Measurements from ENCODE around the gene CARM1.
"Not testable (repeated sequence)": the region's sequence is repeated elsewhere in the genome, so short reads cannot be mapped to it uniquely, and the experiment has no call there.

CARM1 gene

GRCh38 chr19:10872546-10873107 lies 1.3 kb downstream of the CARM1 start:
- peak; percentile 50 for DNase-seq (ENCODE audit: low spot score)

DNA sequence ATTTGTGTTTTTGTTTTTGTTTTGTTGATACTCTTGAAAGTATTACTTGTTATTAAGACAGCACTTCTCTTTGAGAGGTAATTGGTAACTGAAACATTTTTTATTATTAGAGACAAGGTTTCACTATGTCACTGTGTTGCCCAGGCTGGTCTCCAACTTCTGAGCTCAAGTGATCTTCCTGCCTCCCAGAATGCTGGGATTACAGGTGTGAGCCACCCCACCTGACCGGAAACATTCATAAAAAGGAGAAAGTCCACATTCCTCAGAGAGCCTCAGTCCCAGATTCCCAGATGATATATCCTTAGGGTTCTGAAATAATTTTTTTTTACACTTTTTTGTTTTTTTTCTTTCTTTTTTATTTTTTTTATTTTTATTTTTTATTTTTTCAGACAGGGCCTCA lies 2.7 kb downstream of the CARM1 start:
- DNase-seq (ENCODE audit: low spot score) = no peak

GRCh38 chr19:10876459-10877240 lies 5.3 kb downstream of the CARM1 start:
- no peak for DNase-seq (ENCODE audit: low spot score)

DNA sequence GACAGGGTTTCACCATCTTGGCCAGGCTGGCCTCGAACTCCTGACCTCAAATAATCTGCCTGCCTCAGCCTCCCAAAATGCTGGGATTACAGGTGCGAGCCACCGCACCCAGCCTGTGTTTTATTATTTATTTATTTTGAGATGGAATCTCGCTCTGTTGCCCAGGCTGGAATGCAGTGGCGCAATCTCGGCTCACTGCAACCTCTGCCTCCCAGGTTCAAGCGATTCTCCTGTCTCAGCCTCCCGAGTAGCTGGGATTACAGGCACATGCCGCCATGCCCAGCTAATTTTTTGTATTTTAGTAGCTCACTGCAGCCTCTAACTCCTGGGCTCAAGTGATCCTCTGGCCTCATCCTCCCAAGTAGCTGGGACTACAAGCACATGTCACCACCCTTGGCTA lies 6.3 kb downstream of the CARM1 start:
- not testable (repeated sequence) for DNase-seq (ENCODE audit: low spot score)

- peak; percentile 8 for DNase-seq (ENCODE audit: low spot score)
Observed at GRCh38 chr19:10878253-10878652, 6.9 kb downstream of the CARM1 start.

DNA sequence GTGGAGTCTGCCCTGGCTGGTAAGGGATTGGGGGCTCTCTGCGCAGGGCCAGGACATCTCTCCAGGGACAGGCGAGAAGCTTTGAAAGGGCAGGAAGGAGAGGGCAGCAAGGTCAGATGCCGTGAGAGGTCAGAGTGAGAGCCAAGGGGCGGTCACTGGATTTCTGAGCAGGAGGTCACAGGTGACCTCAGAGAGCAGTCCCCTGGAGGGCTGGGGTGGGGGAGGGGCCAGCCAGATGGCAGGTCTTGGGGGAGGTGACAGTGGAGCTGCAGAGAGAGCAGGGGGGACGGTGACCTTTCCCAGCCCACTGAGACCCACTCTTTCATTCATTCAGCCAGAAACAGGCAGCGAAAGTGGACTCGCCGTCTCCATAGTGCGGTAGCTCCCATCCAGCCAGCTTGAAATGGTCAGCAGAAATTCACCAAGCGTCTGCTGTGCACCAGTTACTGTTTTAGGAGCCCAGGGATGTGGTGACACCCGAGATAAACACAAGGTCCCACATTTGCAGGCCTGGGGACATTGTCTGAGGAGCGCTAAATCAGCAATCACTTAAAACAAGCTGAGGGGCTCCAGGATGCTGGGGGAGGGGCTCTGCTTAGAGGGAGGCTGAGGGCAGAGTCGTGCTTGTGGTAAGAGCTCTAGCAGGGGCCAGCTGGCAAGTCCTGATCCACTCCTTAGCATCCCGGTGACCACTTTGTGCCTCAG lies 10.2 kb downstream of the CARM1 start:
- DNase-seq (ENCODE audit: low spot score) = no peak

DNA sequence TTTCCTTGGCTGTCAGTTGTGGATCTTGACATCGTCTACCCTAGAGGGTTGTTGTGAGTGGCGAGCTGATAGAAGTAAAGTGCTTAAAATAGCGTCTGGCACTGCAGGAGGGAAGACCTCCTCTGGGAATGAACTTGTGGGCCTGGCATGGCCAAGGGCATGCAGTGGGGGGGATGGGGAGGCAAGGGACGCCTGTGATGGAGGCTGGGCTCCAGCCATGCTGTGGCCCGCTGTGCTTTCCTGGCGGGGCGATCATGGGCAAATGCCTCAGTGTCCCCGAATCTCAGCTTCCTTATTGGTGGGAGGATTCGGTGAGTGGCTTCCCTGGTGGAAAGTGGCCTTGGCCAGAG lies 10.7 kb downstream of the CARM1 start:
- DNase-seq (ENCODE audit: low spot score) = no peak

- DNase-seq (ENCODE audit: low spot score) = peak; percentile 40
Observed at GRCh38 chr19:10884274-10884673, 12.9 kb downstream of the CARM1 start.

DNA sequence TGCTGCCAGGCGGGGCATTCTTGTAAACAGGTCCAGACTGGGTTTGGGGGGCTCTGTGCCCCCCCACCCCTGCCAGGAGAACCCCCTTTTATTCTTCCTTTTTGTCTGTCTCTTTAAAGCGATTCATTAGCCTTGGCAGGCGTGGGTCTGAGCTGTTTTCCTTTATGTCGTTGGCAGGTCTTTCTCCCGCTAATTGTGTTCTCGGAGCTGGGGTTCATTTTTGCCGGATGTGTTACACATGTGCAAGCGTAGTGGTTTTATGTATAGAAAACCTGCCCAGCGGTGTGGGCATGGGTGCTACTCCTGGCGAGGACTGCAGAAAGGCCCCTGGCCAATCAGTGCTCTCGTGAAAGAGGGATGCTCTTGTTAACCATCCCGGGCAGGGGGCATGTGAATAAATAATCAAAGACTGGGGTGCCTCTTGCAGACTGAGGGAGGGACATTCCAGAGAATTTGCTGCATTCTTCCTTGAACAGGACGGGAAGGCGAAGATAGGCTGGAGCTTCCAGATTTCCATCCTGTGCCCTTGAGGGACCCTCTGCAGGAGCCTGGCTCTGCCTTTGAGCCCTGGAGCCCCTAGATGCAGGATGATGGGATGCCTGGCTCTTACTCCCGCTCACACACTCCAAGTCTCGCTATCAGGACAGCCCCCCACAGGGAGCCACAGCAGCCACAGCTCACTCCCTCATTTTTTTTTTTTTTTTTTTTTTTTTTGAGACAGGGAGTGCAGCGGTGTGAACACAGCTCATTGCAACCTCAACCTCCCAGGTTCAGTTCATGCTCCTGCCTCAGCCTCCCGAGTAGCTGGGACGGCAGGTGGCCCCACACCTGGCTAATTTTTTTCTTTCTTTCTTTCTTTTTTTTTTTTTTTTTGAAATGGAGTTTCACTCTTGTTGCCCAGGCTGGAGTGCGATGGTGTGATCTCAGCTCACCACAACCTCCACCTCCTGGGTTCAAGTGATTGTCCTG lies 14.1 kb downstream of the CARM1 start:
- no peak for DNase-seq (ENCODE audit: low spot score)

GRCh38 chr19:10887616-10888367 lies 16.4 kb downstream of the CARM1 start:
- DNase-seq (ENCODE audit: low spot score) = no peak

DNA sequence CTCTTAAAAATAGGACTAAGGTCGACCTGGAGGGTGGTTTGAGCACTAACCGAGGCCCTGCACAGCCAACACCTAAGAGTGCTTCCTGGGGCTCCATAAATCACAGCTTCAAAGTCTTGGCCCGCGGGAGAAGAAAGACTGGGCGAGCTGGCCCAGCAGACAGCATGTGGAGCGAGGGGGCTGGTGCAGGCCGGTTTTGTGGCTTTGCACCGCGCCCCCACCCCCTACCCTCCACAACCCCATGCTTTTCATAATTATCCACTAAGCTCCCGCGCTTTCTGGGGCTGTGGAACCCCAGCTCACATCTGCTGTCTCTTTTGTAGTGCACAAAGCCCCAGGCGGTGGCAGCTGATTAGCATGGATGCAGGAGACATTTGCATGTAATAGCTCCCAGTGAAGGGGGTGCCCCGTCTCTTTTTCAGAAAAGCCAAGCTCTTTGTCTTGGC lies 17.1 kb downstream of the CARM1 start:
- peak; percentile 4 for DNase-seq (ENCODE audit: low spot score)

DNA sequence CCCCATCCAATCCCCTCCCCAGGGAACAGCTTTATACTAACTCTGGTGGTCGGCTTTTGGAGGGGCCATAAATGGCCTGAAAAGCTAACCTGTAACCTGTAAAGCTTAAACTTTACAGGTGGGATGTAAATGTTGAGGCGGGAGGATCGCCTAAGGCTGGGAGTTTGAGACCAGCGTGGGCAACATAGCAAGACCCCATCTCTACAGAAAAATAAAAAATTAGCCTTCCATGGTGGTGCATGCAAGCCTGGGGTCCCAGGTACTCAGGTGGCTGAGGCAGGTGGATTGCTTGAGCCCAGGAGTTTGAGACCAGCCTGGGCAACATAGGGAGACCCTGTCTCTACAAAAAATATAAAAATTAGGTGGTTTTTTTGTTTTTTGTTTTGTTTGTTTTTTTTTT lies 18.5 kb downstream of the CARM1 start:
- DNase-seq (ENCODE audit: low spot score) = no peak

DNA sequence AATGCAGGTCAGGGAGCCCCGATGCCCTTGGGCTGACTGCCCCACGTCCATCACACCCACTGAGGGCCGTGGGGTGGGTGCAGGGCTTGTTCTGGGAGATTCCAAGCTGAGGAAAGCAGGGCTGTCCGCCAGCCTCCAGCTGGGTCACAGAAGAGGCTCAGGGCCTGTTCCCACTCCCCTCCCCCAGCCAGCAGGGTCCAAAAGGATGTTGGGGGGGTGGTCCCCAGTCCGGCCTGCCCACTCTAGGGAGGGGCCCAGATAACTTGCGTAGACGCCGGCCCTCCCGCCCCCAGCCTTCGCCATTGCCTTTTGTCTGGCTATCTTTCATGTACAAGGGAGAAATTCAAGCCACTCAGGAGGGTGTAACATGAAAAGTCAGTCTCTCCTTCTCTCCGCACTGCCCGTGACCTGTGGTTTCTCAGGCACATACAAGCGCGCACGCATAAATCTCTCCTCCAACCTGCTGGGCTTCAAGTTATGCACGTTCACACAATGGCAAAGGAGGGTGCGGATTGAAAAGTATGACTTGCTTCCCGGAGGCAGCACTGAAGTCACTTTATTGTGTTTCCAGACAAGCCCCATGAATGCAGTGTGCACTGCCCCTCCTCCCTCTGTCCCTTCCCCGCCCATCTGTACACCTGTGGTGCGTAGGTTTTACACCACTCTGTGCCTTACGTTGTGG lies 20.2 kb downstream of the CARM1 start:
- DNase-seq (ENCODE audit: low spot score) = no peak

- DNase-seq (ENCODE audit: low spot score) = no peak
Observed at GRCh38 chr19:10892256-10892655, 20.9 kb downstream of the CARM1 start.

- DNase-seq (ENCODE audit: low spot score) = no peak
Observed at GRCh38 chr19:10894911-10895213, 23.5 kb downstream of the CARM1 start.

GRCh38 chr19:10895363-10895762 lies 24.0 kb downstream of the CARM1 start:
- no peak for DNase-seq (ENCODE audit: low spot score)

- peak; percentile 6 for DNase-seq (ENCODE audit: low spot score)
Observed at GRCh38 chr19:10895920-10896319, 24.6 kb downstream of the CARM1 start.

- DNase-seq (ENCODE audit: low spot score) = peak; percentile 73
Observed at GRCh38 chr19:10896851-10897526, 25.6 kb downstream of the CARM1 start.

DNA sequence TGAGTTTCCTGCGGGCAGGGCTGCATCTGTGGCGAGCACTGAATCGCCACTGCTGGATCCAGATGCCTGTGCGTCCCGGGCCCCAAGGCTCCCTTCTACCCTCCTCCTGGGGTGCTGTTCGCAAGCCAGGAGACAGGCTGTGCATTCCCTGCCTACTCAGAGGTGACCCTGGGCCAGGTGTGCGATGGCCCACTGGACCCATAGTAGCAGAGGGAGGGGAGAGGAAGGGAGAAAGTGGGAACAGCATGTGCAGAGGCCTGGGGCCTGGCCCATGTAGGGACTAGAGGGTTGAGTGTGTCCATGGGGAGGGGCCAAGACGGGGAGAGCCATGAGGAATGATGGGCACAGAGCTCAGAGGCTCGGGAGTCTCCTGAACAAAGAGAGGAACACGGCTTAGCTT lies 27.3 kb downstream of the CARM1 start:
- DNase-seq (ENCODE audit: low spot score) = no peak

GRCh38 chr19:10899151-10899653 lies 27.8 kb downstream of the CARM1 start:
- peak; percentile 99 for DNase-seq (ENCODE audit: low spot score)
